ENCODE results near the gene NRXN3. TPM values are rescaled to one million over a fixed set of nuclear protein-coding genes. Genes with fewer than 3 reads are reported as not detected.

The NRXN3 gene
- total RNA-seq, 1 experiment from 2014 or later: 1.1 TPM

DNA sequence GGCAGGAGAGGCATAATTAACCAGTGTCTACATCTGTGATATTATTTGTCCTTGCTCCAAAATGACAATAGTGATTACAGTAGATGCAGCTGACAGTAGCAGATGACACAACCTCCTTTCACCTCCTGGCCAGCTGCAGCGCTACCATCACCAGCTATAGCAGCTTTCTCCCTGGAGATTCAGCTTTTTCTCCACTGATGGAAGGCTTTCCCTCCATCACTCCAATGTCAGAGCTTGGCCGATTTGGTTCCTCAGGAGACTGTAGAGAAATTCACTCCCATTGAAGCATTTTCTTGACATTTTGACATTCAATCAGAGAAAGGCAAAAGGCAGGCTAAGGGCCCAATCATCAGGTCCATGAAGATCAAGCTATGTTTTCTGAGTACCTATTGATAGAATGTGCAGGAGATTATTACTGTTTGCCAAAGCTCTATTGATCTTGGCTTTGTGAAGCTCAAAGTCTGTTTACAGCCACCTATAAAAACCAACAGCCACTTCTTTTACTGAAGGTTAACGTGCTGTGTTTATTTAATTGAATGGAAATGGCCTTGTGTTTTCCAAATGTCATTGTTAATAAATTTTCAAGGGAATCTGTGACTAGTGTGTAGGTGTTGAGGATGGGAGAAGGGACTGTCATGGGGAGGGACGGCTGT, 1256.1 kb downstream of the NRXN3 start:
- CTCF ChIA-PET: no interaction called here
- Histone ChIP-seq H3K9ac (ENCODE audit: low read length) (no peak overlapping the region), H3K9me3 (ENCODE audit: low read length) (no peaks in the 10 kb centered on the region), H3K9me2 (replicated peaks; ENCODE audit: low read length) (no peaks in the 10 kb centered on the region), H2AFZ (ENCODE audit: low read length) (no peak overlapping the region), H3K4me1 (ENCODE audit: insufficient read depth, low read length) (no peaks in the 10 kb centered on the region), H3K4me2 (ENCODE audit: low read length) (no peak overlapping the region), H3F3A (ENCODE audit: low read length, unreplicated experiment) (no peaks in the 10 kb centered on the region), H3K27me3 (ENCODE audit: low read length) (no peaks in the 10 kb centered on the region), H3K36me3 (ENCODE audit: low read depth, low read length) (no peaks in the 10 kb centered on the region), H4K20me1 (ENCODE audit: low read length) (no peaks in the 10 kb centered on the region), H3K79me2 (ENCODE audit: low read length) (no peaks in the 10 kb centered on the region), H3K27ac (ENCODE audit: low read length) (no peak overlapping the region), H3K4me3 (ENCODE audit: low read length) (no peak overlapping the region)
- no peak for DNase-seq
- POLR2A ChIA-PET (ENCODE audit: unreplicated experiment): no interaction called here
- no TSS peak for BruUV-seq (replicated peaks)
- ATAC-seq: no peak
- TF ChIP-seq, protein P1, sequence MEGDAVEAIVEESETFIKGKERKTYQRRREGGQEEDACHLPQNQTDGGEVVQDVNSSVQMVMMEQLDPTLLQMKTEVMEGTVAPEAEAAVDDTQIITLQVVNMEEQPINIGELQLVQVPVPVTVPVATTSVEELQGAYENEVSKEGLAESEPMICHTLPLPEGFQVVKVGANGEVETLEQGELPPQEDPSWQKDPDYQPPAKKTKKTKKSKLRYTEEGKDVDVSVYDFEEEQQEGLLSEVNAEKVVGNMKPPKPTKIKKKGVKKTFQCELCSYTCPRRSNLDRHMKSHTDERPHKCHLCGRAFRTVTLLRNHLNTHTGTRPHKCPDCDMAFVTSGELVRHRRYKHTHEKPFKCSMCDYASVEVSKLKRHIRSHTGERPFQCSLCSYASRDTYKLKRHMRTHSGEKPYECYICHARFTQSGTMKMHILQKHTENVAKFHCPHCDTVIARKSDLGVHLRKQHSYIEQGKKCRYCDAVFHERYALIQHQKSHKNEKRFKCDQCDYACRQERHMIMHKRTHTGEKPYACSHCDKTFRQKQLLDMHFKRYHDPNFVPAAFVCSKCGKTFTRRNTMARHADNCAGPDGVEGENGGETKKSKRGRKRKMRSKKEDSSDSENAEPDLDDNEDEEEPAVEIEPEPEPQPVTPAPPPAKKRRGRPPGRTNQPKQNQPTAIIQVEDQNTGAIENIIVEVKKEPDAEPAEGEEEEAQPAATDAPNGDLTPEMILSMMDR (conservative IDR thresholded peaks at IDR 0.05; ENCODE audit: low read depth, low read length): no peak
- TF ChIP-seq EZH2 (IDR thresholded peaks at IDR 0.05; ENCODE audit: low read length, unreplicated experiment) (no peak), EZH2phosphoT487 (IDR thresholded peaks at IDR 0.05; ENCODE audit: borderline replicate concordance, low read length) (no peak)
- intact Hi-C loops (cut with micrococcal nuclease): no loop called here

DNA sequence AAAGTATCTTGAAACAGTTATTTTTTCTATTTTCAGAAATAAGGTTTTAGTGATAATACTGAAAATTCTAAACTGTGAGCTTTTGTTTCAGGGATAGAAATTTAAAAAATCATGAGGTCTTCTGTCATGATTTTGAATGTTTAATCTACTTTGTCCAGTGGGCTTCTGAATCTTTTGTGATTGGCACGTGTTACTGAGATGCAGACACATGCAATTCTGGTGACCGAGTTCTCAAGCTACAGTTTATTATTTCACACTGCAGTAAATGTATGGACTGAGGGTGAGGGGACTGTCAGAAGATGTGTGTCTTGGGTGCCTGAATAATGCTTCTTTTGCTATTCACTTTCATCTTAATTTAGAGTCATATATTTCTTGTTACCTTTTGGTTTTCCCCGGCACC, 1262.5 kb downstream of the NRXN3 start:
- no peak overlapping the region for H3K27ac ChIP-seq (ENCODE audit: low read length)
- H3K9me2 ChIP-seq (replicated peaks; ENCODE audit: low read length): no peaks in the 10 kb centered on the region
- no peak for ATAC-seq
- no peak overlapping the region for H3K4me3 ChIP-seq (ENCODE audit: low read length)
- no peaks in the 10 kb centered on the region for H3K9me3 ChIP-seq (ENCODE audit: low read length)
- no peak overlapping the region for H2AFZ ChIP-seq (ENCODE audit: low read length)
- no peaks in the 10 kb centered on the region for H3K4me1 ChIP-seq (ENCODE audit: insufficient read depth, low read length)
- H3K4me2 ChIP-seq (ENCODE audit: low read length): no peak overlapping the region
- intact Hi-C loops (cut with micrococcal nuclease): no loop called here
- CTCF ChIA-PET: no interaction called here
- BruUV-seq (replicated peaks): no TSS peak
- TF ChIP-seq EZH2phosphoT487 (IDR thresholded peaks at IDR 0.05; ENCODE audit: borderline replicate concordance, low read length): no peak
- no peak for TF ChIP-seq EZH2 (IDR thresholded peaks at IDR 0.05; ENCODE audit: low read length, unreplicated experiment)
- TF ChIP-seq, protein P1 (conservative IDR thresholded peaks at IDR 0.05; ENCODE audit: low read depth, low read length): no peak
- H3K27me3 ChIP-seq (ENCODE audit: low read length): no peaks in the 10 kb centered on the region
- POLR2A ChIA-PET (ENCODE audit: unreplicated experiment): no interaction called here
- no peaks in the 10 kb centered on the region for H3K36me3 ChIP-seq (ENCODE audit: low read depth, low read length)
- H3K9ac ChIP-seq (ENCODE audit: low read length): no peak overlapping the region
- H3K79me2 ChIP-seq (ENCODE audit: low read length): no peaks in the 10 kb centered on the region
- H3F3A ChIP-seq (ENCODE audit: low read length, unreplicated experiment): no peaks in the 10 kb centered on the region
- DNase-seq: no peak
- no peaks in the 10 kb centered on the region for H4K20me1 ChIP-seq (ENCODE audit: low read length)

DNA sequence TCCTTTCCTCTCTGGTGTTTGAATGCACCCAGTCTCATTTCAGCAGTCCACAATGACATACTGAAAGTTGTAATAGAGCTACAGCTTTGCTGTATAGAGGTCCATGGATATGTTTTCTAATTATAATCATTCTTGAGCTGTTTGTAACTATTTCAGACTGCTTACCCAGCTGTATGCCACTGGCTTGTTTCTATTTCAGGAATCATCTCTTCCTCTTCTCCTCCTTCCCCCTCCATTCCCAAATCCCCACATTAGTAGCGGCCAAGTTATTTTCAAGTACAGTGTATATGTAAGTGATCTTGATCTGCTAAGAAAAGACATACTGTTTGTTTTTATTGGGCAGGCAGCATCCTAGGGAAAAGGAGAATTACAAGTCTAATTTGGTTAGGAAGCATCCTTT, 1266.2 kb downstream of the NRXN3 start:
- ATAC-seq (no peak), DNase-seq (no peak)
- Histone ChIP-seq H3K27ac (ENCODE audit: low read length) (no peak overlapping the region), H3K4me1 (ENCODE audit: insufficient read depth, low read length) (no peaks in the 10 kb centered on the region), H2AFZ (ENCODE audit: low read length) (no peak overlapping the region), H3K9me2 (replicated peaks; ENCODE audit: low read length) (no peaks in the 10 kb centered on the region), H3K4me2 (ENCODE audit: low read length) (no peak overlapping the region), H4K20me1 (ENCODE audit: low read length) (no peaks in the 10 kb centered on the region), H3K79me2 (ENCODE audit: low read length) (no peaks in the 10 kb centered on the region), H3F3A (ENCODE audit: low read length, unreplicated experiment) (no peaks in the 10 kb centered on the region), H3K4me3 (ENCODE audit: low read length) (no peak overlapping the region), H3K27me3 (ENCODE audit: low read length) (no peaks in the 10 kb centered on the region), H3K36me3 (ENCODE audit: low read depth, low read length) (no peaks in the 10 kb centered on the region), H3K9me3 (ENCODE audit: low read length) (no peaks in the 10 kb centered on the region), H3K9ac (ENCODE audit: low read length) (no peak overlapping the region)
- BruUV-seq (replicated peaks): no TSS peak
- POLR2A ChIA-PET (ENCODE audit: unreplicated experiment): no interaction called here
- CTCF ChIA-PET: no interaction called here
- intact Hi-C loops (cut with micrococcal nuclease): no loop called here
- no peak for TF ChIP-seq EZH2 (IDR thresholded peaks at IDR 0.05; ENCODE audit: low read length, unreplicated experiment)
- TF ChIP-seq EZH2phosphoT487 (IDR thresholded peaks at IDR 0.05; ENCODE audit: borderline replicate concordance, low read length): no peak
- TF ChIP-seq, protein P1 (conservative IDR thresholded peaks at IDR 0.05; ENCODE audit: low read depth, low read length): no peak
